Activated naive CD4-positive, alpha-beta T cell (primary cell): ENCODE results near the gene ITSN2.
"Not testable (repeated sequence)": the region's sequence is repeated elsewhere in the genome, so short reads cannot be mapped to it uniquely, and the experiment has no call there.

Source experiments
- DNase-seq, 4 experiments: peaks; one replicate each; lab custom pipeline; 2025; lab: John Stamatoyannopoulos, UW

ITSN2 gene

GRCh38 chr2:24214880-24215279 is 145.5 kb downstream of the ITSN2 start:
- DNase-seq, result no peak

- DNase-seq, result no peak
Observed at GRCh38 chr2:24211408-24211807, 148.9 kb downstream of the ITSN2 start.

GRCh38 chr2:24210723-24211122 is 149.6 kb downstream of the ITSN2 start:
- no peak for DNase-seq

GRCh38 chr2:24210106-24210455 is 150.3 kb downstream of the ITSN2 start:
- no peak for DNase-seq

- no peak for DNase-seq
Observed at GRCh38 chr2:24209389-24210105, 150.8 kb downstream of the ITSN2 start.

- DNase-seq, result no peak
Observed at GRCh38 chr2:24208490-24208889, 151.8 kb downstream of the ITSN2 start.

GRCh38 chr2:24207359-24207758 is 153.0 kb downstream of the ITSN2 start:
- no peak for DNase-seq

- DNase-seq, result no peak
Observed at GRCh38 chr2:24206714-24207113, 153.6 kb downstream of the ITSN2 start.

- DNase-seq, result no peak
Observed at GRCh38 chr2:24206242-24206641, 154.1 kb downstream of the ITSN2 start.

- DNase-seq, result no peak
Observed at GRCh38 chr2:24205131-24205530, 155.2 kb downstream of the ITSN2 start.

- no peak for DNase-seq
Observed at GRCh38 chr2:24204505-24204904, 155.8 kb downstream of the ITSN2 start.

GRCh38 chr2:24203787-24204150 is 156.6 kb downstream of the ITSN2 start:
- DNase-seq, result no peak

GRCh38 chr2:24203029-24203786 is 157.1 kb downstream of the ITSN2 start:
- DNase-seq, result no peak

- DNase-seq, result no peak
Observed at GRCh38 chr2:24200799-24201198, 159.5 kb downstream of the ITSN2 start.

GRCh38 chr2:24199968-24200590 is 160.3 kb downstream of the ITSN2 start:
- no peak for DNase-seq

GRCh38 chr2:24197213-24197612 is 163.1 kb downstream of the ITSN2 start:
- not testable (repeated sequence) for DNase-seq

GRCh38 chr2:24191848-24192247 is 168.5 kb downstream of the ITSN2 start:
- DNase-seq, result no peak

- no peak for DNase-seq
Observed at GRCh38 chr2:24191156-24191555, 169.2 kb downstream of the ITSN2 start.

GRCh38 chr2:24190503-24190902 is 169.8 kb downstream of the ITSN2 start:
- no peak for DNase-seq

GRCh38 chr2:24189551-24189950 is 170.8 kb downstream of the ITSN2 start:
- DNase-seq, result no peak

GRCh38 chr2:24183366-24184069 is 176.8 kb downstream of the ITSN2 start:
- DNase-seq, result no peak

- DNase-seq, result no peak
Observed at GRCh38 chr2:24182507-24182906, 177.8 kb downstream of the ITSN2 start.

- no peak for DNase-seq
Observed at GRCh38 chr2:24181849-24182248, 178.5 kb downstream of the ITSN2 start.
